ENCODE data around the gene TTLL4.
A peak's percentile ranks its signal among the peaks of the same experiment; 100 is the strongest.

TTLL4 gene

GRCh38 chr2:218713922-218714321 is 3.3 kb downstream of the TTLL4 start:
- no peak overlapping the region for H3K4me3 ChIP-seq (replicated peaks; ENCODE audit: low read depth, low read length)
- TF ChIP-seq, protein P1, sequence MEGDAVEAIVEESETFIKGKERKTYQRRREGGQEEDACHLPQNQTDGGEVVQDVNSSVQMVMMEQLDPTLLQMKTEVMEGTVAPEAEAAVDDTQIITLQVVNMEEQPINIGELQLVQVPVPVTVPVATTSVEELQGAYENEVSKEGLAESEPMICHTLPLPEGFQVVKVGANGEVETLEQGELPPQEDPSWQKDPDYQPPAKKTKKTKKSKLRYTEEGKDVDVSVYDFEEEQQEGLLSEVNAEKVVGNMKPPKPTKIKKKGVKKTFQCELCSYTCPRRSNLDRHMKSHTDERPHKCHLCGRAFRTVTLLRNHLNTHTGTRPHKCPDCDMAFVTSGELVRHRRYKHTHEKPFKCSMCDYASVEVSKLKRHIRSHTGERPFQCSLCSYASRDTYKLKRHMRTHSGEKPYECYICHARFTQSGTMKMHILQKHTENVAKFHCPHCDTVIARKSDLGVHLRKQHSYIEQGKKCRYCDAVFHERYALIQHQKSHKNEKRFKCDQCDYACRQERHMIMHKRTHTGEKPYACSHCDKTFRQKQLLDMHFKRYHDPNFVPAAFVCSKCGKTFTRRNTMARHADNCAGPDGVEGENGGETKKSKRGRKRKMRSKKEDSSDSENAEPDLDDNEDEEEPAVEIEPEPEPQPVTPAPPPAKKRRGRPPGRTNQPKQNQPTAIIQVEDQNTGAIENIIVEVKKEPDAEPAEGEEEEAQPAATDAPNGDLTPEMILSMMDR (IDR thresholded peaks at IDR 0.05; ENCODE audit: low read length, missing control alignments) = no peak
- DNase-seq (ENCODE audit: low read depth) = no peak

DNA sequence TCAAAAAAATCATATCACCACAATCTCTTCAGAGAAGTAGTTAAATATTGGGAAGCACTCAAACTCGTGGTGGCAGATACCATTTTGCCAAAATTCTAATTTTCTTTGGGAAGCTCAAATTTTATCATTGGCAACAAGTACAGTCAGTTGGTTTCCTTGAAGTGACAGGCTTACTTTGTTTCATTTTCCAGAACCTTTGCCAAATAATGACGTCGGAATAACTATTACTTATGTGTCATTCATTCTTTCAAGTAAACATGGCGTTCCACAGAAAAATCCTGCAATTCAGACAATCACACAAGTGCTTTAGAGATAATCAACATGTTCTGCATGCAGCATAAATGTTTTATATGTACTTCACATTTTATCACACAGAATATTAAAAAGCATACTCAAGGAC is 5.4 kb downstream of the TTLL4 start:
- no peak overlapping the region for H3K4me3 ChIP-seq (replicated peaks; ENCODE audit: low read depth, low read length)
- DNase-seq (ENCODE audit: low read depth) = peak; percentile 70
- TF ChIP-seq, protein P1 (IDR thresholded peaks at IDR 0.05; ENCODE audit: low read length, missing control alignments) = no peak

DNA sequence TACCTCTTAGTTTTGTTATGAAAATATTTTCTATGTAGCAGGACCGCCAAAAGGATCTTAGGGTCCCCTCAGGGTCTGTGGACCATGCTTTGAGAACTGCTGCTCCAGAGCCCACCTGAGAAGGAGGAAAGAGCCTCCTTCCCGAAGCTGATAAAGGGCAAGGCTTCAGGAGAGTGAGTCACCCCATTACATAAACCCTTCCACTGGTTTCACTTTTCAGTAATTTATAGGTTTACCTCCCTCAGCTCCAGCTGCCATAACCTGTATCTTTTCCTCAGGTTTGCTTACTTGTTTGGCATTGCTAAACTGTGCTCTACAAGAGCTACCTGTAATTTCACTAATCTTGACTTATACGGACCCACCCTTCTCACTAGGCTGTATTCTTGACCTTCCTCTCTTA is 6.6 kb downstream of the TTLL4 start:
- TF ChIP-seq, protein P1 (IDR thresholded peaks at IDR 0.05; ENCODE audit: low read length, missing control alignments) = no peak
- no peak overlapping the region for H3K4me3 ChIP-seq (replicated peaks; ENCODE audit: low read depth, low read length)
- peak; percentile 27 for DNase-seq (ENCODE audit: low read depth)

DNA sequence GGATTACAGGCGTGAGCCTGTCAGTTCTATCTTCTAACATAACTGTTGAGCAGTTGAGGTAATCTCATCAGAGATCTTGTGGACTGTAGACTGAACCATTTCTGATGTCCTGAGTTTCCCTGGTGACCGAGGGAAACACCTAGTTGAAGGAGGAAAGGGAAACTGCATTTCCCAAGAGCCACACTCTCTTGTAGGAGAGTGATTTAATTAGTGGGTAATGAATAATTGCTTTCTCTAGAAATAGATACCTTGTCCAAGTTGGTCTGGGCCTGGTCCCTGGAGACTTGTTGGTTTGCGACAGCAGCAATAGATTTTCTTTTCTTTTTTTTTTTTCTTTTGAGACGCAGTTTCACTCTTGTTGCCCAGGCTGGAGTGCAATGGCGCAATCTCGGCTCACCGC is 7.4 kb downstream of the TTLL4 start:
- H3K4me3 ChIP-seq (replicated peaks; ENCODE audit: low read depth, low read length) = no peak overlapping the region
- TF ChIP-seq, protein P1 (IDR thresholded peaks at IDR 0.05; ENCODE audit: low read length, missing control alignments) = no peak

GRCh38 chr2:218719457-218719856 is 8.8 kb downstream of the TTLL4 start:
- H3K4me3 ChIP-seq (replicated peaks; ENCODE audit: low read depth, low read length) = no peak overlapping the region
- TF ChIP-seq, protein P1 (IDR thresholded peaks at IDR 0.05; ENCODE audit: low read length, missing control alignments) = no peak

More for the DNA sequence above, 7.4 kb downstream of the TTLL4 start:
- DNase-seq (ENCODE audit: low read depth) = no peak

DNA sequence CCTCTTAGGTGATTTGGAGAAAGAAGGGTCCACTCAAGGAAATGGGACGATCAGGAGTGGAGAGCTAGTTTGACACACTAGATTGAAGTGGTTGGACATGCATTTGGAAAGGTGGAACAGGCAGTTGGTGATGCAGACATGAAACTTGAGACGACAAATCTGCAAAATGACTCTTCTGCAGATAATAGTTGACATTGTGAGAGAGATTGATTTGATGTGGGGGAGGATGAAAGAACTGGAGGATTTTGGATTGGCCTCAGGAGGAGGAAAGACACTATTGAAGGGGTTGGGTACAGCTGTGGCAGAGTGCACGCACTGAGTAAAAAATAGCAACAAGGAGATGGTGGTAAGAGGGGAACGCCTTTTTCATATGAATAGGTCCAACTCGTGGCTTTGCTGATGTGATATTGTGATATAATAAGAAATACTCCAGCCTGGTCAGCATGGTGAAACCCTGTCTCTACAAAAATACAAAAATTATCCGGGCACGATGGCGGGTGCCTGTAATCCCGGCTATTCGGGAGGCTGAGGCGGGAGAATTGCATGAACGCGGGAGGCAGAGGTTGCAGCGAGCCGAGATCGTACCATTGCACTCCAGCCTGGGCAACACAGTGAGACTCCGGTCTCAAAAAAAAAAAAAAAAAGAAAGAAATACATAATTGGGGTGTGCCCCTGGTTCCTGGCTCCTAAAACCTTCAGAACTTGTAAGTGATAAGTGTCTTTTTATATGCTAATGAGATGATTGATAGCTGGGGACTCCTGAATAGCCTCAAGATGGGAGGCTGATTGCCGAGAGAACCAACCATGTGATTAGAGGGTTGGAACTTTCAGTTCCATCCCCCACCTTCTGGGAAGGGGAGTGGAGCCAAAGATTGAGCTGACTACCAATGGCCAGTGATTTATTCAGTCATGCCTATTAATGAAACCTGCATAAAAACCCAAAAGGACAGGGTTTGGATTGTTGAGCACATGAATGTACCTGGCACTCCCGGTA is 9.7 kb downstream of the TTLL4 start:
- TF ChIP-seq, protein P1 (IDR thresholded peaks at IDR 0.05; ENCODE audit: low read length, missing control alignments) = no peak
- no peak overlapping the region for H3K4me3 ChIP-seq (replicated peaks; ENCODE audit: low read depth, low read length)
- no peak for DNase-seq (ENCODE audit: low read depth)

More at GRCh38 chr2:218719457-218719856, 8.8 kb downstream of the TTLL4 start:
- no peak for DNase-seq (ENCODE audit: low read depth)

All from fibroblast of pulmonary artery (primary cell).